HepG2 (cell line): ENCODE results near the gene GSTK1. TPM values are rescaled to one million over a fixed set of nuclear protein-coding genes. Genes with fewer than 3 reads are reported as not detected.
A peak's percentile ranks its signal among the peaks of the same experiment; 100 is the strongest.

ENCODE experiments used
- ARID5B ChIP-seq: IDR thresholded peaks from 2 replicates; pipeline ENCODE4 v1.4.0; 2020; ENCODE audit warnings: mild to moderate bottlenecking, missing genetic modification reagents
- ARNT2 ChIP-seq: sonication (generic); formaldehyde crosslinking; IDR thresholded peaks from 2 replicates; pipeline ENCODE4 v1.8.0; 2022; ENCODE audit warnings: mild to moderate bottlenecking, low read depth, missing genetic modification reagents, moderate library complexity
- GATAD1 ChIP-seq: IDR thresholded peaks from 2 replicates; pipeline ENCODE4 v1.6.1; 2016; ENCODE audit warnings: missing genetic modification reagents, missing compliant biosample characterization
- HDAC1 ChIP-seq: sonication (generic); formaldehyde crosslinking; IDR thresholded peaks from 2 replicates; pipeline ENCODE4 v1.5.1; 2020; ENCODE audit warnings: mild to moderate bottlenecking, missing genetic modification reagents
- HDAC2 ChIP-seq: sonication (generic); formaldehyde crosslinking; IDR thresholded peaks from 2 replicates; pipeline ENCODE4 v1.4.0; 2020; ENCODE audit warnings: missing genetic modification reagents
- JUND ChIP-seq: sonication (generic); formaldehyde crosslinking; IDR thresholded peaks from 2 replicates; pipeline ENCODE4 v1.8.0; 2022; ENCODE audit warnings: mild to moderate bottlenecking, missing genetic modification reagents
- KDM1A ChIP-seq: IDR thresholded peaks from 2 replicates; pipeline ENCODE4 v1.6.1; 2016; ENCODE audit warnings: missing compliant biosample characterization
- MAFK ChIP-seq, 2 experiments: IDR thresholded peaks in 1 of 2; conservative IDR thresholded peaks in 1 of 2; 2 replicates each; pipeline ENCODE4 v1.6.1; 2011; ENCODE audit warnings: improper control_type of control experiment in 2 of 2, low read length in 2 of 2
- MEIS2 ChIP-seq: sonication (generic); formaldehyde crosslinking; IDR thresholded peaks from 2 replicates; pipeline ENCODE4 v1.9.0; 2021; ENCODE audit warnings: mild to moderate bottlenecking, missing genetic modification reagents
- MTF2 ChIP-seq: sonication (generic); formaldehyde crosslinking; IDR thresholded peaks from 2 replicates; pipeline ENCODE4 v1.5.0; 2020; ENCODE audit warnings: missing genetic modification reagents, borderline replicate concordance
- SNRNP70 ChIP-seq: fragments of 200-400 bp; formaldehyde crosslinking; IDR thresholded peaks from 2 replicates; pipeline ENCODE4 v1.6.1; 2017; ENCODE audit warnings: mild to moderate bottlenecking, low read depth, low read length, moderate library complexity
- ZFP91 ChIP-seq: sonication (generic); formaldehyde crosslinking; IDR thresholded peaks from 2 replicates; pipeline ENCODE4 v1.9.0; 2022; ENCODE audit warnings: missing genetic modification reagents, mild to moderate bottlenecking, borderline replicate concordance
- ZMAT3 ChIP-seq: sonication (generic); formaldehyde crosslinking; conservative IDR thresholded peaks from 2 replicates; pipeline ENCODE4 v1.7.0; 2021; ENCODE audit warnings: missing genetic modification reagents
- ZNF18 ChIP-seq: sonication (generic); formaldehyde crosslinking; IDR thresholded peaks from 2 replicates; pipeline ENCODE4 v1.8.0; 2022; ENCODE audit warnings: mild to moderate bottlenecking, missing genetic modification reagents; ENCODE audit not compliant: insufficient replicate concordance
- ZNF646 ChIP-seq: sonication (generic); formaldehyde crosslinking; IDR thresholded peaks from 2 replicates; pipeline ENCODE4 v1.9.0; 2021; ENCODE audit warnings: mild to moderate bottlenecking, missing genetic modification reagents
- ZSCAN30 ChIP-seq: sonication (generic); formaldehyde crosslinking; IDR thresholded peaks from 2 replicates; pipeline ENCODE4 v1.5.0; 2020; ENCODE audit warnings: mild to moderate bottlenecking, missing genetic modification reagents
- polyA plus RNA-seq, 8 experiments: library from polyadenylated mRNA; depleted of rRNA in 3 of 8; stranded (reverse) in 7 of 8; unstranded in 1 of 8; fragments of >200 nt; fragmentation: Illumina TruSeq in 4 of 8; extraction: Trizol in 4 of 8; gene quantifications; 2 replicates each; pipeline versions ENCODE4 v1.2.1 to v1.2.3, GENCODE V29; 2011 to 2016; ENCODE audit warnings: low read depth in 4 of 8, missing spikeins in 1 of 8, mixed read lengths in 1 of 8; ENCODE audit not compliant: insufficient read depth in 1 of 8
- total RNA-seq, 5 experiments: library from RNA; depleted of rRNA; stranded (reverse); fragments of >200 nt; fragmentation: Illumina TruSeq; extraction: Trizol; gene quantifications; 2 replicates each; pipeline ENCODE4 v1.2.3, GENCODE V29; 2016; ENCODE audit warnings: low read depth in 1 of 5

GSTK1 gene
- total and polyA plus RNA-seq, 2 of the 13 experiments (the other 11 are each of a cell fraction or from before 2014, with no cell fraction given), result 64.6 to 92.1 TPM

- TF ChIP-seq ZMAT3 (CRISPR knock-in tag) (no peak), ZSCAN30 (CRISPR knock-in tag) (no peak), KDM1A (CRISPR knock-in tag) (peak; percentile 84), ZFP91 (no peak), JUND (0 out of 2 replicates have a peak, but pooled peaks have one; percentile 21), HDAC2 (CRISPR knock-in tag) (peak; percentile 75; the same call in 1 of the 2 replicates), ARNT2 (CRISPR knock-in tag) (no peak), MEIS2 (CRISPR knock-in tag) (no peak), SNRNP70 (no peak), MTF2 (no peak), ZNF646 (no peak), MAFK (conservative IDR thresholded peaks at IDR 0.05 in 1 of 2, IDR thresholded peaks at IDR 0.05 in 1 of 2; ENCODE audit: low read length in 2 of 2) (peak in 1 of 2 experiments; percentile 65; a peak in 2 of 4 replicates), ZNF18 (CRISPR knock-in tag) (no peak), ARID5B (CRISPR knock-in tag) (peak; percentile 72), HDAC1 (CRISPR knock-in tag) (peak; percentile 34; the same call in 1 of the 2 replicates), GATAD1 (no peak)
These were observed 14.4 kb upstream of the GSTK1 start (continued) for GRCh38 chr7:143248761-143249354.
